ENCODE measurements around the gene DCAF5. TPM values are rescaled to one million over a fixed set of nuclear protein-coding genes. Genes with fewer than 3 reads are reported as not detected.

DCAF5 gene
- total RNA-seq, 1 experiment from 2014 or later: 22.0 TPM

DNA sequence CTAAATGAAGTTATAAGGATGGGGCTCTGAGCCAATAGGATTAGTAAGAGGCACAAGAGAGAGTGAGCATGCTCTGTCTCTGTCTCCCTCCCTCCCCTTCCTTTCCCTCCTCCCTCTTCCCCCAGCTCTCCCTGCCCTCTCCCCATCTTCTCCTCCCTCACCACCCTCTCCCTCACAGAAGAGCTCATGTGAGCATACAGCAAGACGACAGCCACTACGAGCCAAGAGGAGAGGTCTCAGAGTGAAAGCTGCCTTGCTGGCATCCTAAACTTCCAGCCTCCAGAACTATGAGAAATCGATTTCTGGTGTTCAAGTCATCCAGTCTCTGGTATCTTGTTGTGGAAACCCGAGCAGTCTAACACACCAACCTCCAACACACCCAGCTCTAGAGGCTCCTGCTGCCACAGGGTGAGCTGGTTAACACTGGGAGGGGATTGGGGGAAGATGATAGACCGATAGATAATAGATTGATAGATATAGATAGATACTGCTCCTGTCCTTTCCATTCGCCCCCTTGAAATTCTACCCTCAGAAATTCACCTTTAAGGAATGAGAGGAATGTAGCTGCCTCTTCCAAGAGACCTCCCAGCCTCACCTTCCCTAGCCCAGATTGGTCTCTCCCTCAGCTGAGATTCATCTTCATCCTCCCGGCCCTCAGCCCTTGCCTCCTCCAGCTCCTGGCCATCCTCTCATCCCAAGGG, 148.0 kb downstream of the DCAF5 start:
- no peaks in the 10 kb centered on the region for H3K36me3 ChIP-seq (ENCODE audit: insufficient read depth, low read length, poor library complexity, severe bottlenecking)
- no peaks in the 10 kb centered on the region for H3K27me3 ChIP-seq (replicated peaks; ENCODE audit: insufficient read depth, low read depth, low read length, poor library complexity)
- no TSS peak for BruUV-seq (replicated peaks)
- no peak for DNase-seq (ENCODE audit: low spot score)
- TF ChIP-seq, protein P1, sequence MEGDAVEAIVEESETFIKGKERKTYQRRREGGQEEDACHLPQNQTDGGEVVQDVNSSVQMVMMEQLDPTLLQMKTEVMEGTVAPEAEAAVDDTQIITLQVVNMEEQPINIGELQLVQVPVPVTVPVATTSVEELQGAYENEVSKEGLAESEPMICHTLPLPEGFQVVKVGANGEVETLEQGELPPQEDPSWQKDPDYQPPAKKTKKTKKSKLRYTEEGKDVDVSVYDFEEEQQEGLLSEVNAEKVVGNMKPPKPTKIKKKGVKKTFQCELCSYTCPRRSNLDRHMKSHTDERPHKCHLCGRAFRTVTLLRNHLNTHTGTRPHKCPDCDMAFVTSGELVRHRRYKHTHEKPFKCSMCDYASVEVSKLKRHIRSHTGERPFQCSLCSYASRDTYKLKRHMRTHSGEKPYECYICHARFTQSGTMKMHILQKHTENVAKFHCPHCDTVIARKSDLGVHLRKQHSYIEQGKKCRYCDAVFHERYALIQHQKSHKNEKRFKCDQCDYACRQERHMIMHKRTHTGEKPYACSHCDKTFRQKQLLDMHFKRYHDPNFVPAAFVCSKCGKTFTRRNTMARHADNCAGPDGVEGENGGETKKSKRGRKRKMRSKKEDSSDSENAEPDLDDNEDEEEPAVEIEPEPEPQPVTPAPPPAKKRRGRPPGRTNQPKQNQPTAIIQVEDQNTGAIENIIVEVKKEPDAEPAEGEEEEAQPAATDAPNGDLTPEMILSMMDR (conservative IDR thresholded peaks at IDR 0.05; ENCODE audit: low read depth, low read length): no peak
- TF ChIP-seq EZH2 (IDR thresholded peaks at IDR 0.05; ENCODE audit: borderline replicate concordance, low read depth, low read length, poor library complexity, severe bottlenecking): no peak
- H3K4me1 ChIP-seq (ENCODE audit: insufficient read depth, low read length, poor library complexity, severe bottlenecking): no peaks in the 10 kb centered on the region
- no peak overlapping the region for H3K27ac ChIP-seq (ENCODE audit: low read depth, low read length, poor library complexity, severe bottlenecking)
- CTCF ChIA-PET: interaction anchor here (0.7 to 1.1 kb wide), 2 partner anchors 94 to 95 kb away, joined by 3 to 4 read pairs; no protein-coding TSS in a partner anchor
- intact Hi-C loops (cut with micrococcal nuclease; ENCODE audit: unreplicated experiment): no loop called here
- no peaks in the 10 kb centered on the region for H3K9me3 ChIP-seq (ENCODE audit: low read depth, low read length, poor library complexity, severe bottlenecking)
- POLR2A ChIA-PET (ENCODE audit: low non-redundant PET): no interaction called here
- no peak overlapping the region for H3K4me3 ChIP-seq (ENCODE audit: low read depth, low read length, poor library complexity, severe bottlenecking)

DNA sequence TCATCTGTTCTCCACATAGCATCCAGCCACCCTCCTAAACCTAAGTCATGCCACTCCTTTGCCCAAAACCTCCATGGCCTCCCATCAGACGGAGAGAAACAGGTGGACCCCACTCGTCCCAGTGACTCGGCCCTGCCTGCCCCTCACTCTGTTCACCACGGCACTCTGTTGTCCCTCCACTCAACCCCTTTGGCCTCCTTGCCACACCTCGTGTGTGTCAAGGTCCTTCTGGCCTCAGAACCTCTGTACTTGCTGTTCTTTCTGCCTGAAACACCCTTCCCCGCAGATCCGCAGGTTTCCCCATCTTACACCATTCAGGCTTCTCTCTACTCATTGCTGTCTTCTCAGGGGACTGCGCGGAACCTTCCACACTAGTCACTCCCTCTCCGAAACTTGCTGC, 149.3 kb downstream of the DCAF5 start:
- Histone ChIP-seq H3K36me3 (ENCODE audit: insufficient read depth, low read length, poor library complexity, severe bottlenecking) (no peaks in the 10 kb centered on the region), H3K27ac (ENCODE audit: low read depth, low read length, poor library complexity, severe bottlenecking) (no peak overlapping the region), H3K27me3 (replicated peaks; ENCODE audit: insufficient read depth, low read depth, low read length, poor library complexity) (no peaks in the 10 kb centered on the region), H3K9me3 (ENCODE audit: low read depth, low read length, poor library complexity, severe bottlenecking) (no peaks in the 10 kb centered on the region), H3K4me3 (ENCODE audit: low read depth, low read length, poor library complexity, severe bottlenecking) (no peak overlapping the region), H3K4me1 (ENCODE audit: insufficient read depth, low read length, poor library complexity, severe bottlenecking) (no peaks in the 10 kb centered on the region)
- ChIA-PET POLR2A (ENCODE audit: low non-redundant PET) (no interaction called here), CTCF (no interaction called here)
- no peak for DNase-seq (ENCODE audit: low spot score)
- BruUV-seq (replicated peaks): no TSS peak
- intact Hi-C loops (cut with micrococcal nuclease; ENCODE audit: unreplicated experiment): no loop called here
- no peak for TF ChIP-seq EZH2 (IDR thresholded peaks at IDR 0.05; ENCODE audit: borderline replicate concordance, low read depth, low read length, poor library complexity, severe bottlenecking)
- TF ChIP-seq, protein P1 (conservative IDR thresholded peaks at IDR 0.05; ENCODE audit: low read depth, low read length): no peak

GRCh38 chr14:69002069-69002468, 150.8 kb downstream of the DCAF5 start:
- no TSS peak for BruUV-seq (replicated peaks)
- no peaks in the 10 kb centered on the region for H3K27me3 ChIP-seq (replicated peaks; ENCODE audit: insufficient read depth, low read depth, low read length, poor library complexity)
- no peaks in the 10 kb centered on the region for H3K36me3 ChIP-seq (ENCODE audit: insufficient read depth, low read length, poor library complexity, severe bottlenecking)
- no peak for DNase-seq (ENCODE audit: low spot score)
- no peak overlapping the region for H3K27ac ChIP-seq (ENCODE audit: low read depth, low read length, poor library complexity, severe bottlenecking)
- ChIA-PET POLR2A (ENCODE audit: low non-redundant PET) (no interaction called here), CTCF (no interaction called here)
- no peak overlapping the region for H3K4me3 ChIP-seq (ENCODE audit: low read depth, low read length, poor library complexity, severe bottlenecking)
- no peaks in the 10 kb centered on the region for H3K4me1 ChIP-seq (ENCODE audit: insufficient read depth, low read length, poor library complexity, severe bottlenecking)
- TF ChIP-seq EZH2 (IDR thresholded peaks at IDR 0.05; ENCODE audit: borderline replicate concordance, low read depth, low read length, poor library complexity, severe bottlenecking): no peak
- TF ChIP-seq, protein P1 (conservative IDR thresholded peaks at IDR 0.05; ENCODE audit: low read depth, low read length): no peak; the same call in 1 of the 2 replicates
- intact Hi-C loops (cut with micrococcal nuclease; ENCODE audit: unreplicated experiment): no loop called here
- no peaks in the 10 kb centered on the region for H3K9me3 ChIP-seq (ENCODE audit: low read depth, low read length, poor library complexity, severe bottlenecking)

Measured in A673 (cell line).